Measurements from ENCODE around the gene PPM1G. TPM values are rescaled to one million over a fixed set of nuclear protein-coding genes. Genes with fewer than 3 reads are reported as not detected.
A peak's percentile ranks its signal among the peaks of the same experiment; 100 is the strongest.

PPM1G gene
- total and polyA plus RNA-seq, 10 donors = 36.0 to 59.3 (median 48.4) TPM

GRCh38 chr2:27379836-27380625, 29.4 kb downstream of the PPM1G start:
- Histone ChIP-seq H3K27me3 (replicated peaks in 1 of 7) (no peaks in the 10 kb centered on the region), H3K27ac (peak overlapping the region; percentile 78 to 93 (median 89)), H3K9me3 (no peaks in the 10 kb centered on the region), H3K36me3 (peaks cover 0 to 79% (median 66%) of the 10 kb centered on the region in 6 donors), H3K4me1 (peaks cover 13 to 55% (median 28%) of the 10 kb centered on the region in 6 donors), H3K4me3 (peak overlapping the region; percentile 59 to 75 (median 64))
- 1 to 3% (median 1%) methylated on average over 24 to 35 of the region's 35 CpGs for WGBS, 5 donors
- DNase-seq = no peak
- TF ChIP-seq POLR2A (IDR thresholded peaks at IDR 0.05) (no peak), POLR2AphosphoS5 (IDR thresholded peaks at IDR 0.05) (peak in 2 of 3 donors; percentile 45 to 64)
- intact Hi-C loops (cut with DNase I; ENCODE audit: low total_unique reads) = no loop called here

GRCh38 chr2:27379383-27379835, 30.0 kb downstream of the PPM1G start:
- Histone ChIP-seq H3K36me3 (peaks cover 0 to 79% (median 66%) of the 10 kb centered on the region in 6 donors), H3K4me1 (peaks cover 13 to 59% (median 28%) of the 10 kb centered on the region in 6 donors), H3K27ac (peak overlapping the region; percentile 78 to 93 (median 89)), H3K9me3 (no peaks in the 10 kb centered on the region), H3K27me3 (replicated peaks in 1 of 7) (no peaks in the 10 kb centered on the region), H3K4me3 (peak overlapping the region; percentile 59 to 75 (median 64))
- WGBS, 5 donors = 83 to 87% (median 85%) methylated on average over 2 of the region's 2 CpGs
- intact Hi-C loops (cut with DNase I; ENCODE audit: low total_unique reads) = no loop called here
- TF ChIP-seq CTCF (IDR thresholded peaks at IDR 0.05 in 8 of 11, conservative IDR thresholded peaks at IDR 0.05 in 3 of 11) = no peak
- no peak for TF ChIP-seq POLR2AphosphoS5 (IDR thresholded peaks at IDR 0.05)
- TF ChIP-seq POLR2A (IDR thresholded peaks at IDR 0.05) = no peak
- DNase-seq = no peak

GRCh38 chr2:27378809-27379290, 30.5 kb downstream of the PPM1G start:
- DNase-seq = peak; percentile 79
- intact Hi-C loops (cut with DNase I; ENCODE audit: low total_unique reads) = no loop called here
- peak overlapping the region in 3 of 8 donors; percentile 89 to 93 (median 93) for H3K27ac ChIP-seq
- H3K27me3 ChIP-seq (replicated peaks in 1 of 7) = no peaks in the 10 kb centered on the region
- H3K36me3 ChIP-seq = peaks cover 0 to 79% (median 66%) of the 10 kb centered on the region in 6 donors
- TF ChIP-seq POLR2AphosphoS5 (IDR thresholded peaks at IDR 0.05) (no peak), POLR2A (IDR thresholded peaks at IDR 0.05) (no peak), CTCF (IDR thresholded peaks at IDR 0.05 in 8 of 11, conservative IDR thresholded peaks at IDR 0.05 in 3 of 11) (no peak)
- H3K9me3 ChIP-seq = no peaks in the 10 kb centered on the region
- no peak overlapping the region for H3K4me3 ChIP-seq
- H3K4me1 ChIP-seq = peaks cover 13 to 64% (median 29%) of the 10 kb centered on the region in 6 donors
- WGBS, 5 donors = 69 to 95% (median 89%) methylated on average over 2 to 9 of the region's 9 CpGs

- Histone ChIP-seq H3K36me3 (peaks cover 0 to 79% (median 66%) of the 10 kb centered on the region in 6 donors), H3K27ac (peak overlapping the region in 1 of 8 donors; percentile 93)
- intact Hi-C loops (cut with DNase I; ENCODE audit: low total_unique reads) = no loop called here
Measured at GRCh38 chr2:27378096-27378808, 31.1 kb downstream of the PPM1G start.

More at GRCh38 chr2:27378096-27378808, 31.1 kb downstream of the PPM1G start:
- WGBS, 5 donors = 80 to 86% (median 85%) methylated on average over 17 to 29 of the region's 29 CpGs
- TF ChIP-seq POLR2A (IDR thresholded peaks at IDR 0.05) (no peak), POLR2AphosphoS5 (IDR thresholded peaks at IDR 0.05) (peak; percentile 58 to 85 (median 70)), CTCF (IDR thresholded peaks at IDR 0.05 in 8 of 11, conservative IDR thresholded peaks at IDR 0.05 in 3 of 11) (no peak)
- H3K27me3 ChIP-seq (replicated peaks in 1 of 7) = no peaks in the 10 kb centered on the region
- peak; percentile 78 for DNase-seq
- no peak overlapping the region for H3K4me3 ChIP-seq
- H3K9me3 ChIP-seq = no peaks in the 10 kb centered on the region
- H3K4me1 ChIP-seq = peaks cover 13 to 70% (median 32%) of the 10 kb centered on the region in 6 donors
